GM19023 (cell line): ENCODE data around the gene SBK1.

ENCODE experiments used
- ATAC-seq: cut with Tn5 transposase; IDR thresholded peaks from one replicate; pipeline ENCODE4 v1.9.1; 2021; ENCODE audit warnings: mild to moderate bottlenecking, moderate library complexity; ENCODE audit not compliant: unreplicated experiment

Gene SBK1

DNA sequence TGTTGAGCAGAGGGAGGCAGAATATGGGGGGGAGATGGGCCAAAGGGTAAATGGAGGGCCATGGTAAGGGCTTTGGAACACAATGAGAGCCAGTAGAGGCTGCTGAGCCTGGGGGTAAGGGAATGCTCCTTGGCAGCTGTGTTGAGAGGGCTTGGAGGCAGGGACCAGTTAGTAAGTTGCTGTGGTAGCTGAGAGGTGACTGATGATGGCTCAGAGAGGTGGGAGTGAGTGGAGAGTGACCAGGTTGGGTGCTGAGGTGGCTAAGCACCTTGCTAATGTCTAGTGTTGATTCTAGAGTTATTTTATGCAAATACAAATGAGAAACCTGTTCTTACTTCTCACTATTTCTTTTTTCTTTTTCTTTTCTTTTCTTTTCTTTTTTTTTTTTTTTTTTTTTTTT lies 10.8 kb downstream of the SBK1 start:
- no peak for ATAC-seq

DNA sequence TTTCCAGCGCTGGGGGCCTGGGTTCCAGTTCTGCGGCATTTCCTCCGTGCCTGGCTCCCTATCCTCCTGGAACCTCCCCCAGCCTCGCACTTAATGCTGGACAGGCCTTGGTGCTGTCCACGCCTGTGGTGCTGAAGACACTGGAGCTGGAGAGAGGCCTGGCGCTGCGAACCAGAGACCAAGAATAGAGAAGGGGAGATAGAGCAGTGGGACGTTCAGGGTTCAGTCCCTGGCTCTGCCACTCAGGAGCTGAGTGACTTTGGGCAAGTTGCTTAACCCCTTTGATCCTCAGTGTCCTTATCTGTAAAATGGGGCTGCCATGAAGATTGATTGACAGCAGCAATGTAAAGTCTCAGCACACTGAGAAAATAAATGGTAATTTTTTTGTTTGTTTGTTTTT lies 11.9 kb downstream of the SBK1 start:
- no peak for ATAC-seq

DNA sequence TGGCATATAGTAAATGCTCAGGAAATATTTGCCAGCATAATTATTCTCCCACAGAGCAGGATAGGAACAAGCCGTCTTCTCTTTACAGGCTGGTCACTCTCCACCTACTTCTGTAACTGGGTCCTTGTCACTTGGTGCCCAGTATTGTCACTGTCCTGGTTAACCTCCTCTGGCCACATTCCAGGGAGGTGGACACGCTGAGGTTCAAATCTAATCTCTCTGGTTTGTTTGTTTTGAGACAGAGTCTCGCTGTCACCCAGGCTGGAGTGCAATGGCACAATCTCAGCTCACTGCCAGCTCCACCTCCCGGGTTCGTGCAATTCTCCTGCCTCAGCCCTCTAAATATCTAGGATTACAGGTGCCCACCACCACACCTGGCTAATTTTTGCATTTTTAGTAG lies 15.6 kb downstream of the SBK1 start:
- no peak for ATAC-seq

DNA sequence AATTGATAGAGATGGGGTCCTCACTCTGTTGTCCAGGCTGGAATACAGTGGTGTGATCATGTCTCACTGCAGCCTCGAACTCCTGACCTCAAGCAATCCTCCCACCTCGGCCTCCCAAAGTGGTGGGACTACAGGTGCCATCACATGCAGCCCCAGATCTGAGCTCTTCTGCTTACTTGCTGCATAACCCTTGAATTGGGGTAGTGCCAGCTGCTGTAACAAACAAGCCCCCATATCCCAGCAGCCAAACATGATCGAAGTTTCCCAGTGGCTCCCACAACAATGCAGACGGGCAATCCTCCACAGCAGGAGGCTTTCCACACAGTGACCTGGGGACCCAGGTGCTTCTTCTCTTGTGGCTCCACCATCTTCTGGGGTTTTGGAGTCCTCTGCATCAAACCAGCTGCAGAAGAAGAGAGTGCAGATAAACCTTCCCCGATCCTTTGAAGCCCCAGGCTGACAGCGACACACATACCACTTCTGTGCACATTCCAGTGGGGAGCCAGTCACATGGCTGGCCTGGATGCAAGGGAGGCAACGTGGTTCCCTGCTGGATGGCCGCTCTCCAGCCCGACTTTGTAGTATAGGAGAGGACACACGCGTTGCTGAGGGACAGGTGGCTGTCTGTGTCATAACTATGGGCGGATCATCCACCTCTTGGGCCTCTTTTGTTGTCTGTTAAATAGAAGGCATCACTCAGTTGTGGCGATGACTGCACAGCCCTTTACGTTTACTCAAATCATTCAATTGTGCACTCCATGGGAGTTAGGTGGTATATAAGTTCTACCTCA lies 16.7 kb downstream of the SBK1 start:
- no peak for ATAC-seq

DNA sequence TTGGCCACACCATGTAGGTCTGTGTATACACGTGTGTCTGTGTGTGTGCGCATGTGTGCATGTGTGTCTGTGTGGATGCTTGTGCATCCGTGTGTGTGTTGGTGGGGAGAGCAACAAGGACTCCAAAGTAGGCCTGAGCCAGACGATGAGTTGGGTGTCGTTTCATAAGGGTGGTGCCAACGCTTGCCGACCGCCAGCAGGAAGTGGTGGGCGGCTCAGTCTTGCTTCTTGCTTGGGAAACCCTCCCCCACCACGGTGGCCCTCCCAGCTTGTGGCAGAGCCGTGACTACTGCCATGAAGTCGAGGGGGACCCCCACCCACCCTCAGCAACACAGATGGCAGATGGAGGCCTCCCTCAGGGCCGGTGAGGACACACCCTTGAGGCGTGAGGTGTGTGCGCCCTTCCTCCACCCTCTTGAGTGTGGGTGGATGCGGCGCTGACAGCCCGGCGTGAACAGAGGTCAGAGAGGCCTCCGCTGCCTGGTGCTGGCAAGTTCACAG lies 17.5 kb downstream of the SBK1 start:
- ATAC-seq = no peak

DNA sequence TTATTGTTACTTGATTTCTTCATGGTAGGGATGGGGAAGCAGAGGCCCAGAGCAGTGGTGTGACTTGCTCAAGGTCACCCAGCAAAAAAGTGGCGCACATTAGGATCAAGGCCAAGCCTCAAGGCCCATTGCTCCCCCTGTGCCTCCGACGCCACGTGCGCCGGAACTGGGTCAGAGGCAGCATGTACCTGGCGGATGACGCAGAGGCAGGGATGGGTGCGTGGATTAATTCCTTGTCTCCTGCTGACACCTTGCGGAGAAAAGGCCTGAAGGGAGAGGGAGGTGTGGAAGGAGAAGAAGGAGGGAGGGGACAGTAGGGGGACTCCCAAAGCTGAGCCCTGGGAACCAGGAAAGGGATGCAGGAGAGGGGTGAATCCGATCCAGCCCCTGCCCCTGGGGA lies 18.5 kb downstream of the SBK1 start:
- no peak for ATAC-seq

DNA sequence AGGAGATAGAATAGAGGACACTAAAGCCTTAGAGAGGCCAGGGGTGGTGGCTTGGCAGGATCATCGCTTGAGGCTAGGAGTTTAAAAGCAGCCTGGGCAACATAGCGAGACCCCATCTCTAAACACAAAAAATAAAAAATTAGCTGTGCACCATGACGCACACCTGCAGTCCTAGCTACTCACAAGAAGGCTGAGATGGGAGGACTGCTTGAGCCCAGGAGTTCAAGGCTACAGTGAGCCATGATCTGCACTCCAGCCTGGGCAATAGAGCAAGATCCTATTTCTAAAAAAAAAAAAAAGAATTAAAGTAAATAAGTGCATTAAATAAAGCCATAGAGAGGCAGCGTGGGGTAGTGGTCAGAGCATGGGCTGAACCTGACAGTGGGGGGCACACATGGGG lies 19.1 kb downstream of the SBK1 start:
- ATAC-seq = no peak

DNA sequence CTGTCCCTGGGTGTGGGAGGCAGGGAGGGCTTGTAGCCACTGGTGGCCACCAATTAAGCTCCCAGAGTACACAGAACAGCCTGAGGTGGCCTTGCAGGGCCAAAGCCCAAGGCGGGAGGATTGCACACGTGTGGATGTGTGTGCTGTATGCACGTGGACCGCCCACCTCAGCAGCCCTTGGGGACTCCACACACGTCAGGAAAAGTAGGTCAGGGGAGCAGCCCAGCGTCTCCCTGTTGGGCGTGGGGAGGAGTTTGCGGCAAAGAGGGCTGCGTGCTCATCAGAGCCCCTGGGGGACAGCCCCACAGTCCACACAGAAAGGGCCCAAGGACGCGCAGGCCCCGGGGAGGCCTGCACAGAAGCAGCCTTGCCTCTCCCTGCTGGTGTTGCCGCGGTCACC lies 19.6 kb downstream of the SBK1 start:
- no peak for ATAC-seq

DNA sequence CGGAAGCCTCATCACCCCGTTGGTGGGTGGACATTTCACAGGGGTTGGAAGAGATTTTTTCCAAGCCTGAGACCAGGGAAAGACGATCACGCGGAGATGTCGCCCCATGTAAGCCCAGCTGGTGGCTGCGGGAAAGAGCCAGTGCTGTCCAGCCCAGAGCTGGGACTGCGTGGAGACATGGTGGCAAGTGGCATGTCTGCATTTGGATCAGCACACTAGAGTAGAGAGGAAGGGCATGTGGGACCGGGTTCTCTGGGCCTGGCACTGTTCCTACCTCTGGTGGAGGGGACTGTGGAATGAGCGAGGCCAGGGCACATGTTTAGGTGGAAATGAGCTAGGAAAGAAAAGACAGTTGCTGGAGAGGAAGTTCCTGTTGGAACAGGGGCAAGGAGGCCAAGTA lies 20.0 kb downstream of the SBK1 start:
- no peak for ATAC-seq

DNA sequence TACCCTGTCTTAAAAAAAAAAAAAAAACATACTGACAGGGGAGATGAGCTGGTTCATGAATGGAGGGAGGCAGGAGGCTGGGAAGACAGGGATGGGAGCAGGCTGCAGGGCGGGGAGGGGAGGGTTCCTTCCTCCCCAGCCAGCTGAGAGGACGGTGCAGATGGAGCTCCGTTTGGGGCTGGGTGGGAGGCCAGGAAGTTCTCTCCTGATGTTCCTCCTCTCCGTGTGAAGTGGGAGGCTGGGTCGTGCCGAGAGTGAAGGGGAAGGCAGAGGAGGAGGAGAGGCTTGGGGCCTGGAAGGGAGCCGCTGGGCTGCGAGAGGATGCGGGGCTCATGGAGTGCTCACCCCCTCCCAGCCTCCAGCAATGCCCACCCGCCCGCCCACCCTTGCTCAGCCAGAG lies 21.3 kb downstream of the SBK1 start:
- no peak for ATAC-seq

DNA sequence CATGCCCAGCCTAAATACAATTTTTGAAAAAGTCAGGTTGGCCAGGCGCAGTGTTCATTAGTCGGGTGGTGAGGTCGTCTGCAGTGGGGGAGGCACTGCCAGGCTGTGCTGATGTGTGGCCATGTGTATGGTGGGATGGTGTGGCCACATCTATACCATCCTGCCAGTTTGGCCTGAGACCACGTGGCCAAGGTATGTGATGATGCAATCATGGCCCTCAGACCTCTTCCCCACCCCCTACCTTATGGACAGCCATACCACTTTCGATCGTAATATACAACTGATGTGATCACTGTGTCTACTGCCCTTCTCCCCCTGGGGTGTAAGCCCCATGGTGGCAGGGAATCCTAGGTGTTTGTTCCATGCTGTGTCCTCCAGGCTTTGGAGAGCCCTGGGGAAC lies 23.7 kb downstream of the SBK1 start:
- ATAC-seq = no peak

DNA sequence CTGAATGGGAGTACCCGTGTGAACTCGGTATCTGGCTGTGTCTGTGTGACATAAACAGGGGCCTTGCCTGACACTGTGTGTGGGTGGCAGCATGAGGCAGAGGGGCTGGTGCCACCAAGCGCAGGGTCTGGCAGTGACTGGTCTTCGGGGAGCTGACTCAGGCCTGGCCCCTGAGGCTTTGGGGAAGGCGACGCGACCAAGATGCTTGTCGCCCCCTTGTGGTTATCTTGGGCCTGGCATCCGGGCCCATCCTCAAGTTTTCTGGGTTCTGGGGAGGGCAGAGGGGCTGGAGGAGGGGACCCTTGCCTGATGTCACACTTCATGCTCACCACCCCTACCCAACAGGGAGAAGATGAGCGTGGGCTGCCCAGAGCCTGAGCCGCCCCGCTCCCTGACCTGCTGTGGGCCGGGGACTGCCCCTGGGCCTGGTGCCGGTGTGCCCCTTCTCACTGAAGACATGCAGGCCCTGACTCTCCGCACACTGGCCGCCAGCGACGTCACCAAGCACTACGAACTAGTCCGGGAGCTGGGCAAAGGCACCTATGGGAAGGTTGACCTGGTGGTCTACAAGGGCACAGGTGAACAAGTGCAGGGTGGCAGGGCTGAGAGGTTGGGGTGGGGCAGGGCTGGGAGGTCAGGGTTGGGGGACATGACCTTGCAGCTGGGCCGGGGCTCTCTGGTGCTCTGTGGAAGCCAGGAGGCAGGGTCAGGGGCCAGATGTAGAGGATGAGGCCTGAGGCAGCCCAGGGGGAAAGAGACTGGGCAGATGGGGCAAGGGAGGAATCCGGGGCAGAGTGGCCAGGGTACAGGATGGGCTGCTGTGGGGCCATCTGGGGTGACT lies 24.9 kb downstream of the SBK1 start:
- no peak for ATAC-seq

DNA sequence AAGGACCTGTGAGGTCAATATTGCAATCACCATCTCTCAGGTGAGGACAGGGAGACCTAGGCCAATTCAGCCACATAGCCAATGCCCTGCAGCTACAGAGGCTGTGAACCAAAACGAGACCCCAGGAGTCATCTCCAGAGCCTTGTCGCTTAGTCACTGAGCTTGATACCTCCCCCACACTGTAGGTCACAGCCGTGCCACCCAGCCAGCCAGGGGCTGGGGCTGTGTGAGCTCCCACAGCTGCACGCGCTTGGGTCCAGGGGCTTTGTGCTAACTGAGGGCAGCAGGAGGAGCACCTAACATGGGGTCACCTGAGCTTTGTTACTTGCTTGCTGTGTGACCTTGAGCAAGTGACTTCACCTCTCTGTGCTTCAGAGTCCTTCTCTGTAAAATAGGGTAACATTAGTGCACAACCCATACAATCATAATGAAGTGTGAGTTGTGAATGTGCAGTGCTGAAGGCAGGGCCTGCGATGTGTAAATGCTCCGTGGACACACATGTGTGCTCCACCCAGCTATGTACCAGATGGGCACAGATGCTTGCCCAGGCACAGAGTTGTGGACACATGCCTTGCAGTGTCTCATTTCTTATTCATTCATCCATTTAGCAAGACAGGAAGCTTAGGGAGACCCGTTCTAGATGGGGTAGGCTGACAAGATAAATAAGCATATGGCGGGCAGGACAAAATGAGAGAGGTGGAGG lies 25.9 kb downstream of the SBK1 start:
- ATAC-seq = no peak

DNA sequence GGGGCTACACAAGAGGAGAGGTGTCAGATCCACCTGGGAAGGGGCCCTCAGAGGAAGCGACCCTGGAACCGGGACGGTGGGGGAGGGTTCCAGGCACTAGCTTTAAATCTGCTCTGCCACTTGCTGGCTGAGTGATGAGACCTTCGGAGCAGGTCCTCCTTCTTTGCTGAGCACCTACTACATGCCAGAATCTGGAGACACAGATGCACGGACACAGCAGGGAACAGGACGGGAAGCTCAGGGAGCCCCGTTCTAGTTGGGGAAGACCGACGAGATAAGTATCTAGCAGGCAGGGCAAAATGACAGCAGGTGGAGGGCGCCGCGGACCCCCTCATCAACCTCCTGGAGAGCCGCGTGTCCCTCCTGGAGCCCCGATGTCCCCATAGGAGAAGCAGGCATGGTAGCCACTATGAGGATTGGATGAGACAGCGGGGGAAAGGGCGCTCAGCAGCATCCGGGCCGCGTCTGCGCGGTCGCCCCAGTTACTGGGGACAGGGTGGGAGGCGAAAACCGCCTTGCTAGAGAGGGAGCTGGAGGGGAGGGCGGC lies 27.2 kb downstream of the SBK1 start:
- no peak for ATAC-seq

DNA sequence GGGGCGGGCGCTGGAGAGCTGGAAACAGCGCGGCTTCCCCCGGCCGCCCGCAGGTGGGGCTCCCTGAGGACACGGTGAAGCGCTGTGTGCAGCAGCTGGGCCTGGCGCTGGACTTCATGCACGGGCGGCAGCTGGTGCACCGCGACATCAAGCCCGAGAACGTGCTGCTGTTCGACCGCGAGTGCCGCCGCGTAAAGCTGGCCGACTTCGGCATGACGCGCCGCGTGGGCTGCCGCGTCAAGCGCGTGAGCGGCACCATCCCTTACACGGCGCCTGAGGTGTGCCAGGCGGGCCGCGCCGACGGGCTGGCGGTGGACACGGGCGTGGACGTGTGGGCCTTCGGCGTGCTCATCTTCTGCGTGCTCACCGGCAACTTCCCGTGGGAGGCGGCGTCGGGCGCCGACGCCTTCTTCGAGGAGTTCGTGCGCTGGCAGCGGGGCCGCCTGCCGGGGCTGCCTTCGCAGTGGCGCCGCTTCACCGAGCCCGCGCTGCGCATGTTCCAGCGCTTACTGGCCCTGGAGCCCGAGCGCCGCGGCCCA lies 27.8 kb downstream of the SBK1 start:
- ATAC-seq = no peak

DNA sequence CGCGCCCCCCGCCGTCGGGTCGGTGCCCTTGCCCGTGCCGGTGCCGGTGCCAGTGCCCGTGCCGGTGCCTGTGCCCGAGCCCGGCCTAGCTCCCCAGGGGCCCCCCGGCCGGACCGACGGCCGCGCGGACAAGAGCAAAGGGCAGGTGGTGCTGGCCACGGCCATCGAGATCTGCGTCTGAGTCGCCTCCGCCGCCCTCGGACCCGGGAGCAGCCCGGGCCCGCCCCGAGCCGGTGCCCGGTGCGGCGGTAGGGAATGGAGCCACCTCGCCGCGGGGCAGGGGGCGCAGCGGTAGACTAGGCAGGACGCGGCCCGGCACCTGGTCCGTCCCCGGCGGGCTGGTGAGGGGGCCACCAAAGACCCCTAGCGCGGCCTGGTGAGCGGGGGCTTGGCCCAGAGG lies 28.4 kb downstream of the SBK1 start:
- no peak for ATAC-seq

DNA sequence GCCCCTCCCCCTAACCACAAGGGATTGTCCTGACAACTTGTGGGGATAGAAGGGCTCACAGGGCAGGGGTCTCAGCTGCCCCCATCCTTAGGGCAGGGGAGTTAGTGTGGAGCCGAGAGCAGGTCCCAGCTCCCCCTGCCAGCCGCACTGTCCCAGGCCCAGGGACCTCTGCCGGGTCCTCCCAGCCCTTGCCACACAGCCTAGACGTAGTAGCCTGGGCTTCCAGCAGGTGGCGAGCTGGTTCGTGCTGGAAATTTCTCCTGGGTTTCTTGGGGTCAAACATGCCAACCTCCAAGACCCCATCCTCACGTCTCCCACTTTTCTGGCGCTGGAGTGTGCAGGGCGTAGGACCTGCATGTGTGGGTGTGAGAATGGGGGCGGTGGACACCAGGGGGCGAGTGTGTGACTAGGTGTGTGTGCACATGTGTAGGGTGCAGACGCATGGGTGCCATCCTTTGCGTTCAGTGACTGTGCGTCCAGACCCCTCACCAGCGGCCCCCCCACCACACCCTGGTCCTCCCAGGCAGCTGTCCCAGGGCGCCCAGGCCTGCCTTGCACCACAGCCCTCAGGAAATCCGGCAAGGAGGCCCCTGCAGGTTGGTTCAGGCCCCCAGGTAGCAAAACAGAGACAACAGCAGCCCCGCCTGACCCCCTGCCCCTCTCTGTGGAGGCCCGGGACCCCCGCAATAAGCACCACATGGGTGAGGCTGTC lies 29.5 kb downstream of the SBK1 start:
- ATAC-seq = no peak

DNA sequence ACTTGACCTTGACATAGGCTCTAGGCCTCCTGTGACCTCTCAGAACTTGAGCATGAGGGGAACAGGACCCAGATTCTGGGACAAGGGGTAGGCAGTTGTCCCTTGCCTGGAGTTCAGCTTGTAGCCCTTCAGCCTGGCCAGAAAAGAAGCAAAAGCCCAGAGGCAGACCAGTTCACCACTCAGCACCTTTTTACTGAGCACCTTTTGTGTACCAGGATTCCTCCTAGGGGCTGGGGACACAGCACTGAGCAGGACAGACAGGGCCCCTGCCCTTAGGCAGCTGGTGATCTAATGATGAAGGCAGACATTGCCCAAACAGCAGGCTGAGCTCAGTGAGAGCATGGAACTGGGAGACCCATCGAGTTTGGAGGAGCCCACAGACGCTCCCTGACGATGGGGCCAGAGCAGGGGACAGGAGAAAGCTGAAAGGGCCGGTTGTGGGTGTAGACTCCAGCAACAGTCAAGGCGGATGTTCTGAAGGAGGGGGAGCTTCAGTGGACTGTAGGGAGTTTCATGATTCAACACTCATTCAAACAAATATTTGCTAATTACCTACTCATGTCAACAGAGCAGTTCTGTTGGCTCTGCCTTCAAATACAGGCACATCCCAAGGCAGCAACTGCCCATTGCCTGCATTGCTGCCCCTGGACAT lies 32.0 kb downstream of the SBK1 start:
- no peak for ATAC-seq

DNA sequence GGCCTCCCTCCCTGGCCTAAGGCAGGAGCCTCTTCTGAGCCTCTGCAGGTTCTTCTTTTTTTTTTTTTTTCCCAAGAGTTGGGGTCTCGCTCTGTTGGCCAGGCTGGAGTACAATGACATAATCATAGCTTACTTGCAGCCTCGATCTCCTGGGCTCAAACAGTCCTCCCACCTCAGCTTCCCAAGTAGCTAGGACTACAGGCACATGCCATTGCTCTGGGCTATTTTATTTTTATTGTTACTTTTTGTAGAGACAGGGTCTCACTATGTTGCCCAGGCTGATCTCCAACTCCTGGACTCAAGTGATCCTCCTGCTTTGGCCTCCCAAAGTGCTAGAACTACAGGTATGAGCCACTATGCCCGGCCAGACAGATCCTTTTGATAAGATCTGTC lies 32.6 kb downstream of the SBK1 start:
- ATAC-seq = no peak
